Panc1 (cell line): Measurements from ENCODE around the gene TOR1AIP2. TPM values are rescaled to one million over a fixed set of nuclear protein-coding genes. Genes with fewer than 3 reads are reported as not detected.

ENCODE experiments used
- ATAC-seq: fragments of 200-7000 bp; cut with Tn5 transposase; 2 replicates; pipeline ENCODE4 v1.9.1; 2020; ENCODE audit warnings: mild to moderate bottlenecking, moderate library complexity
- BruUV-seq: library from RNA; stranded (reverse); fragments of 400-500 nt; replicated peaks from 2 replicates; lab custom pipeline; 2021; lab: Mats Ljungman, UMichigan
- CTCF ChIA-PET: fragments of 300-600 bp; sonication (Branson Sonifier 250); formaldehyde crosslinking; loops from one replicate; lab custom pipeline; 2022; ENCODE audit warnings: antibody characterized with exemption; lab: Charles Lee
- POLR2A ChIA-PET: fragments of 300-600 bp; sonication (Branson Sonifier 250); formaldehyde crosslinking; loops from one replicate; lab custom pipeline; 2022; ENCODE audit warnings: antibody characterized with exemption; lab: Charles Lee
- DNase-seq: peaks from one replicate; pipeline ENCODE4 v3.0.0-alpha.2; 2010; ENCODE audit warnings: low read depth, low spot score
- H3K27ac ChIP-seq: 2 replicates; pipeline ENCODE4 v1.5.1; 2011; ENCODE audit warnings: mild to moderate bottlenecking, low read length, inconsistent platforms
- H3K27me3 ChIP-seq: fragments of 200-500 bp; sonication (Bioruptor generic); 2 replicates; pipeline ENCODE4 v1.6.0; 2014; ENCODE audit warnings: low read length, inconsistent platforms; ENCODE audit not compliant: control insufficient read depth, insufficient read depth
- H3K36me3 ChIP-seq: fragments of 200-500 bp; sonication (Bioruptor generic); 2 replicates; pipeline ENCODE4 v1.5.1; 2014; ENCODE audit warnings: inconsistent platforms, mild to moderate bottlenecking, low read length, moderate library complexity; ENCODE audit not compliant: control insufficient read depth, insufficient read depth
- H3K4me1 ChIP-seq: 2 replicates; pipeline ENCODE4 v1.5.1; 2011; ENCODE audit warnings: inconsistent platforms, mild to moderate bottlenecking, low read length, moderate library complexity; ENCODE audit not compliant: control insufficient read depth, insufficient read depth
- H3K4me3 ChIP-seq, 2 experiments: 2 replicates each; pipeline ENCODE4 v1.5.1; 2011 to 2012; ENCODE audit warnings: low read depth in 2 of 2, low read length in 2 of 2, mild to moderate bottlenecking in 2 of 2, inconsistent platforms in 1 of 2, moderate library complexity in 1 of 2
- H3K9me3 ChIP-seq: fragments of 200-500 bp; sonication (Bioruptor generic); 2 replicates; pipeline ENCODE4 v1.5.1; 2014; ENCODE audit warnings: low read depth, mild to moderate bottlenecking, inconsistent platforms, low read length, moderate library complexity; ENCODE audit not compliant: control insufficient read depth, insufficient read depth
- POLR2AphosphoS5 ChIP-seq: IDR thresholded peaks from 2 replicates; pipeline ENCODE4 v1.6.1; 2012; ENCODE audit warnings: mild to moderate bottlenecking, low read depth, low read length, moderate library complexity
- SIN3A ChIP-seq: IDR thresholded peaks from 2 replicates; pipeline ENCODE4 v1.6.1; 2012; ENCODE audit warnings: low read depth, mild to moderate bottlenecking, low read length, moderate library complexity, borderline replicate concordance; ENCODE audit not compliant: insufficient read depth
- TCF7L2 ChIP-seq: IDR thresholded peaks from 2 replicates; pipeline ENCODE4 v1.6.1; 2011; ENCODE audit warnings: mild to moderate bottlenecking, low read depth, low read length, inconsistent platforms
- in situ Hi-C: cut with HindIII; loops from 2 replicates; pipeline ENCODE4 v1.10.0; 2016; ENCODE audit warnings: low sequenced_read_pairs, low pct_unique_long_range_greater_than_20kb
- intact Hi-C: fragments of 100-400 bp; cut with micrococcal nuclease; formaldehyde crosslinking; loops from one replicate; pipeline ENCODE4 v1.10.0; 2022; ENCODE audit not compliant: unreplicated experiment
- total RNA-seq: library from RNA; stranded (reverse); gene quantifications from one replicate; pipeline ENCODE4 v1.2.1, GENCODE V29; 2021; ENCODE audit not compliant: unreplicated experiment
- TF ChIP-seq, protein P1 (sequence below): fragments of 450-650 bp; IDR thresholded peaks from 2 replicates; pipeline ENCODE4 v1.5.1; 2017; ENCODE audit warnings: mild to moderate bottlenecking
- TF ChIP-seq, protein P2 (sequence below), 2 experiments: IDR thresholded peaks; 2 replicates each; pipeline ENCODE4 v1.6.1; 2011 to 2012; ENCODE audit warnings: low read depth in 2 of 2, control low read depth in 1 of 2, low read length in 1 of 2, mild to moderate bottlenecking in 1 of 2, moderate library complexity in 1 of 2; ENCODE audit not compliant: insufficient read depth in 1 of 2

Gene TOR1AIP2
- total RNA-seq, 1 experiment from 2014 or later = 94.9 TPM

DNA sequence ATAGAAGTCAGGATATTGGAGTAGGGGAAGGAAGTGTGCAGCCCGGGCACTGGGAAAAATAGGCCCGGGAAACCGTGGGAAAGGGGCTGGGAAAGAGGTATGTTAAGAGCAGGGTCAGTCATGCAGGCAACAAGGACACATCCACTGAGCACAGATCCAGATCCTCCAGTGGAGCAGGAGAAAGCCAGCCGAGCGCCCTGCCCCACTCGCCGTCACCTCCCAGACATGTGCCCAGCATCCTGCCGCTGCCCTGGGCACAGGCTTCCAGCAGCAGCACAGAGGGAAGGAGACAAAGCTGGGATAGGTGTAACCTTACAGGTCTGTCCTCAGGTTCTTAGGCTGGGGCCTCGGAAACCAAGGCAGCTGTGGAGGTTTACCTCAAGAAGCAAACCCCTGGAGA, 70.3 kb downstream of the TOR1AIP2 start:
- Histone ChIP-seq H3K9me3 (no peaks in the 10 kb centered on the region), H3K27me3 (0 out of 2 replicates have a peak, but pooled peaks cover 2% of the 10 kb centered on the region), H3K4me1 (no peaks in the 10 kb centered on the region), H3K36me3 (no peaks in the 10 kb centered on the region), H3K27ac (no peak overlapping the region), H3K4me3 (no peak overlapping the region)
- ChIA-PET POLR2A (no interaction called here), CTCF (no interaction called here)
- TF ChIP-seq SIN3A (no peak), POLR2AphosphoS5 (no peak), TCF7L2 (no peak)
- TF ChIP-seq, protein P1, sequence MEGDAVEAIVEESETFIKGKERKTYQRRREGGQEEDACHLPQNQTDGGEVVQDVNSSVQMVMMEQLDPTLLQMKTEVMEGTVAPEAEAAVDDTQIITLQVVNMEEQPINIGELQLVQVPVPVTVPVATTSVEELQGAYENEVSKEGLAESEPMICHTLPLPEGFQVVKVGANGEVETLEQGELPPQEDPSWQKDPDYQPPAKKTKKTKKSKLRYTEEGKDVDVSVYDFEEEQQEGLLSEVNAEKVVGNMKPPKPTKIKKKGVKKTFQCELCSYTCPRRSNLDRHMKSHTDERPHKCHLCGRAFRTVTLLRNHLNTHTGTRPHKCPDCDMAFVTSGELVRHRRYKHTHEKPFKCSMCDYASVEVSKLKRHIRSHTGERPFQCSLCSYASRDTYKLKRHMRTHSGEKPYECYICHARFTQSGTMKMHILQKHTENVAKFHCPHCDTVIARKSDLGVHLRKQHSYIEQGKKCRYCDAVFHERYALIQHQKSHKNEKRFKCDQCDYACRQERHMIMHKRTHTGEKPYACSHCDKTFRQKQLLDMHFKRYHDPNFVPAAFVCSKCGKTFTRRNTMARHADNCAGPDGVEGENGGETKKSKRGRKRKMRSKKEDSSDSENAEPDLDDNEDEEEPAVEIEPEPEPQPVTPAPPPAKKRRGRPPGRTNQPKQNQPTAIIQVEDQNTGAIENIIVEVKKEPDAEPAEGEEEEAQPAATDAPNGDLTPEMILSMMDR = no peak
- TF ChIP-seq, protein P2, sequence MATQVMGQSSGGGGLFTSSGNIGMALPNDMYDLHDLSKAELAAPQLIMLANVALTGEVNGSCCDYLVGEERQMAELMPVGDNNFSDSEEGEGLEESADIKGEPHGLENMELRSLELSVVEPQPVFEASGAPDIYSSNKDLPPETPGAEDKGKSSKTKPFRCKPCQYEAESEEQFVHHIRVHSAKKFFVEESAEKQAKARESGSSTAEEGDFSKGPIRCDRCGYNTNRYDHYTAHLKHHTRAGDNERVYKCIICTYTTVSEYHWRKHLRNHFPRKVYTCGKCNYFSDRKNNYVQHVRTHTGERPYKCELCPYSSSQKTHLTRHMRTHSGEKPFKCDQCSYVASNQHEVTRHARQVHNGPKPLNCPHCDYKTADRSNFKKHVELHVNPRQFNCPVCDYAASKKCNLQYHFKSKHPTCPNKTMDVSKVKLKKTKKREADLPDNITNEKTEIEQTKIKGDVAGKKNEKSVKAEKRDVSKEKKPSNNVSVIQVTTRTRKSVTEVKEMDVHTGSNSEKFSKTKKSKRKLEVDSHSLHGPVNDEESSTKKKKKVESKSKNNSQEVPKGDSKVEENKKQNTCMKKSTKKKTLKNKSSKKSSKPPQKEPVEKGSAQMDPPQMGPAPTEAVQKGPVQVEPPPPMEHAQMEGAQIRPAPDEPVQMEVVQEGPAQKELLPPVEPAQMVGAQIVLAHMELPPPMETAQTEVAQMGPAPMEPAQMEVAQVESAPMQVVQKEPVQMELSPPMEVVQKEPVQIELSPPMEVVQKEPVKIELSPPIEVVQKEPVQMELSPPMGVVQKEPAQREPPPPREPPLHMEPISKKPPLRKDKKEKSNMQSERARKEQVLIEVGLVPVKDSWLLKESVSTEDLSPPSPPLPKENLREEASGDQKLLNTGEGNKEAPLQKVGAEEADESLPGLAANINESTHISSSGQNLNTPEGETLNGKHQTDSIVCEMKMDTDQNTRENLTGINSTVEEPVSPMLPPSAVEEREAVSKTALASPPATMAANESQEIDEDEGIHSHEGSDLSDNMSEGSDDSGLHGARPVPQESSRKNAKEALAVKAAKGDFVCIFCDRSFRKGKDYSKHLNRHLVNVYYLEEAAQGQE (IDR thresholded peaks at IDR 0.05; ENCODE audit: insufficient read depth in 1 of 2, low read depth in 2 of 2, low read length in 1 of 2) = no peak
- intact Hi-C loops (no loop called here), in situ Hi-C loops (no loop called here)
- DNase-seq = no peak
- no peak for ATAC-seq
- BruUV-seq = no TSS peak

DNA sequence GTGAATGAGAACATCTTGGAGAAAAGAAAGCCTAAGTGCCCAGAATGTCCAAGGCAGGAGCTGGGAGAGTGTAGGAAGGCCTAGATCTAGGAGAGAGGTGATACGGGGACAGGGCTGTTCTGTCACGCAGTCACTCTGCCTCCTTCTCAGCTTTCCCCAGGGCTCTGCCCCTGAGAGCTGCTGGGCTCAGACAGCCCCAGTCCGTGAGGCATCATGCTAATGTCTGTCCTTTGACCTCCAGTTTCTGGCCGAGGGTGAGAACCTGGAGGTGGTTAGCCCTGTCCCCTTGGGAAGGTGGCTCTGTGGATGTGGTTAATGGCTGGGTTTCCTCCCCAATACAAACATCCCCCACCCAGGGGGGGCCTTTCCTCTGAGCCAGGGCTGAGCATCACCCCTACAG, 71.3 kb downstream of the TOR1AIP2 start:
- ATAC-seq (no peak), DNase-seq (no peak)
- in situ Hi-C loops (no loop called here), intact Hi-C loops (no loop called here)
- ChIA-PET POLR2A (no interaction called here), CTCF (interaction anchor here (1.7 kb wide), 1 partner anchor 8 kb away, joined by 4 read pairs; no protein-coding TSS in a partner anchor)
- H3K27me3 ChIP-seq = 0 out of 2 replicates have a peak, but pooled peaks cover 3% of the 10 kb centered on the region
- H3K4me3 ChIP-seq = no peak overlapping the region
- no peaks in the 10 kb centered on the region for H3K9me3 ChIP-seq
- no TSS peak for BruUV-seq
- H3K4me1 ChIP-seq = no peaks in the 10 kb centered on the region
- TF ChIP-seq, protein P2 (IDR thresholded peaks at IDR 0.05; ENCODE audit: insufficient read depth in 1 of 2, low read depth in 2 of 2, low read length in 1 of 2) = no peak
- no peak for TF ChIP-seq POLR2AphosphoS5
- no peak for TF ChIP-seq TCF7L2
- TF ChIP-seq, protein P1 = no peak
- TF ChIP-seq SIN3A = no peak
- no peak overlapping the region for H3K27ac ChIP-seq
- H3K36me3 ChIP-seq = no peaks in the 10 kb centered on the region
